A549 (cell line): ENCODE measurements around the gene CCDC27. TPM values are rescaled to one million over a fixed set of nuclear protein-coding genes. Genes with fewer than 3 reads are reported as not detected.

Source experiments
- ATAC-seq, 2 experiments: fragments of 200-7000 bp in 1 of 2; fragments of >200 bp in 1 of 2; cut with Nextera tagmentation in 1 of 2; cut with Tn5 transposase in 1 of 2; 3 replicates each; pipeline versions ENCODE4 v1.8.0 to v1.9.1; 2018 to 2020; ENCODE audit warnings: mild to moderate bottlenecking in 1 of 2, moderate library complexity in 1 of 2
- CTCF ChIA-PET: fragments of 300-600 bp; sonication (Branson Sonifier 250); formaldehyde crosslinking; extraction: SDS; loops from one replicate; lab custom pipeline; 2021; ENCODE audit warnings: antibody characterized with exemption, inconsistent platforms; lab: Yijun Ruan, JAX
- POLR2A ChIA-PET: fragments of 350-600 bp; formaldehyde crosslinking; extraction: SDS; loops from one replicate; lab custom pipeline; 2021; ENCODE audit warnings: antibody characterized with exemption, inconsistent platforms; lab: Yijun Ruan, JAX
- DNase-seq, 2 experiments: peaks; one replicate each; pipeline versions ENCODE4 v3.0.0 to v3.0.0-alpha.2; 2011 to 2016; ENCODE audit warnings: low read depth in 1 of 2, low spot score in 1 of 2
- FAIRE-seq: peaks from 2 replicates; lab custom pipeline; 2011; peaks lifted over from hg19 to GRCh38; lab: Jason Lieb, UNC
- H3K27ac ChIP-seq, 2 experiments: fragments of >200 bp; sonication (Bioruptor Twin); formaldehyde crosslinking; 3 replicates each; pipeline ENCODE4 v1.5.1; 2016 to 2017
- H3K4me1 ChIP-seq: fragments of >200 bp; sonication (Bioruptor Twin); formaldehyde crosslinking; 3 replicates; pipeline ENCODE4 v1.6.1; 2016
- H3K4me2 ChIP-seq: fragments of >200 bp; sonication (Bioruptor Twin); formaldehyde crosslinking; 3 replicates; pipeline ENCODE4 v1.6.1; 2016
- H3K4me3 ChIP-seq: fragments of >200 bp; sonication (Bioruptor Twin); formaldehyde crosslinking; 3 replicates; pipeline ENCODE4 v1.5.1; 2016
- H3K9me3 ChIP-seq: fragments of >200 bp; sonication (Bioruptor Twin); formaldehyde crosslinking; 3 replicates; pipeline ENCODE4 v1.6.1; 2016
- BHLHE40 ChIP-seq: IDR thresholded peaks from 2 replicates; pipeline ENCODE4 v1.6.1; 2012; ENCODE audit warnings: low read depth, low read length, inconsistent platforms
- CHD2 ChIP-seq: fragments of 150-350 bp; IDR thresholded peaks from 2 replicates; pipeline ENCODE4 v1.6.1; 2014; ENCODE audit warnings: low read length; ENCODE audit not compliant: partially characterized antibody
- EHF ChIP-seq: fragments of 250-450 bp; sonication (Bioruptor Pico); IDR thresholded peaks from 2 replicates; pipeline ENCODE4 v1.5.0; 2020; ENCODE audit warnings: mild to moderate bottlenecking
- EHMT2 ChIP-seq: fragments of 200-600 bp; sonication (generic); IDR thresholded peaks from 2 replicates; pipeline ENCODE4 v1.6.1; 2016; ENCODE audit warnings: antibody characterized with exemption, low read depth, mild to moderate bottlenecking, moderate library complexity
- ELK1 ChIP-seq: fragments of 150-350 bp; IDR thresholded peaks from 2 replicates; pipeline ENCODE4 v1.6.1; 2014; ENCODE audit warnings: low read depth, mild to moderate bottlenecking, low read length
- ESRRA ChIP-seq: fragments of 150-350 bp; IDR thresholded peaks from 2 replicates; pipeline ENCODE4 v1.6.1; 2014; ENCODE audit warnings: mild to moderate bottlenecking, low read length, borderline replicate concordance
- FOSL2 ChIP-seq, 2 experiments: fragments of 450-650 bp in 1 of 2; fragments of >200 bp in 1 of 2; sonication (Bioruptor Twin) in 1 of 2; formaldehyde crosslinking; IDR thresholded peaks; 2 replicates each; pipeline versions ENCODE4 v1.5.0 to v1.6.1; 2016 to 2020; ENCODE audit warnings: mild to moderate bottlenecking in 1 of 2, moderate library complexity in 1 of 2
- GATA3 ChIP-seq: IDR thresholded peaks from 2 replicates; pipeline ENCODE4 v1.6.1; 2012; ENCODE audit warnings: borderline replicate concordance
- HOXA7 ChIP-seq: fragments of 250-450 bp; sonication (Bioruptor Pico); IDR thresholded peaks from 2 replicates; pipeline ENCODE4 v1.5.0; 2020; ENCODE audit warnings: mild to moderate bottlenecking, moderate library complexity
- HOXB13 ChIP-seq: fragments of 250-450 bp; sonication (Bioruptor Pico); IDR thresholded peaks from 2 replicates; pipeline ENCODE4 v1.5.0; 2020; ENCODE audit warnings: low read depth, mild to moderate bottlenecking, moderate library complexity
- HOXB5 ChIP-seq: fragments of 250-450 bp; sonication (Bioruptor Pico); IDR thresholded peaks from 2 replicates; pipeline ENCODE4 v1.5.0; 2020; ENCODE audit warnings: mild to moderate bottlenecking, moderate library complexity
- JUN ChIP-seq, 2 experiments: fragments of >200 bp; sonication (Bioruptor Twin); formaldehyde crosslinking; IDR thresholded peaks; 2 replicates in 1 of 2; 3 replicates in 1 of 2; pipeline ENCODE4 v1.6.1; 2016 to 2017
- JUNB ChIP-seq: fragments of >200 bp; sonication (Bioruptor Twin); formaldehyde crosslinking; IDR thresholded peaks from 2 replicates; pipeline ENCODE4 v1.6.1; 2016
- MAZ ChIP-seq: fragments of 150-350 bp; IDR thresholded peaks from 2 replicates; pipeline ENCODE4 v1.6.1; 2014; ENCODE audit warnings: antibody characterized with exemption, low read depth, low read length, borderline replicate concordance
- NPAS2 ChIP-seq: fragments of 250-450 bp; sonication (Bioruptor Pico); IDR thresholded peaks from 2 replicates; pipeline ENCODE4 v1.8.0; 2022; ENCODE audit warnings: mild to moderate bottlenecking, moderate library complexity, borderline replicate concordance
- NR3C1 ChIP-seq: fragments of >200 bp; sonication (Bioruptor Twin); formaldehyde crosslinking; IDR thresholded peaks from 3 replicates; pipeline ENCODE4 v1.6.1; 2017
- PHF8 ChIP-seq: fragments of 200-600 bp; sonication (generic); IDR thresholded peaks from 2 replicates; pipeline ENCODE4 v1.6.1; 2016; ENCODE audit warnings: low read depth, mild to moderate bottlenecking, antibody characterized with exemption, moderate library complexity, borderline replicate concordance
- POLR2AphosphoS2 ChIP-seq: conservative IDR thresholded peaks from 2 replicates; pipeline ENCODE4 v1.6.1; 2012; ENCODE audit warnings: low read length, improper control_type of control experiment, inconsistent platforms
- RCOR1 ChIP-seq: fragments of 150-350 bp; IDR thresholded peaks from 2 replicates; pipeline ENCODE4 v1.6.1; 2014; ENCODE audit warnings: antibody characterized with exemption, low read length, low read depth
- RFX5 ChIP-seq: fragments of 450-650 bp; IDR thresholded peaks from 2 replicates; pipeline ENCODE4 v1.7.1; 2014; ENCODE audit warnings: antibody characterized with exemption, mild to moderate bottlenecking, moderate library complexity
- RNF2 ChIP-seq: fragments of 200-600 bp; sonication (generic); IDR thresholded peaks from 2 replicates; pipeline ENCODE4 v1.6.1; 2016; ENCODE audit warnings: low read depth, mild to moderate bottlenecking, antibody characterized with exemption, moderate library complexity, borderline replicate concordance
- SMC3 ChIP-seq: fragments of >200 bp; sonication (Bioruptor Twin); formaldehyde crosslinking; IDR thresholded peaks from 3 replicates; pipeline ENCODE4 v1.6.1; 2018; ENCODE audit warnings: inconsistent platforms
- ZFP36 ChIP-seq: fragments of 450-650 bp; IDR thresholded peaks from 2 replicates; pipeline ENCODE4 v1.6.1; 2014; ENCODE audit warnings: borderline replicate concordance; ENCODE audit not compliant: partially characterized antibody
- WGBS: methylation state at CpG from one replicate; pipeline ENCODE4 v1.1.6; 2017; ENCODE audit errors: missing lambda C conversion rate; 5-methylcytosine and 5-hydroxymethylcytosine counted together
- polyA plus RNA-seq, 4 experiments: library from polyadenylated mRNA; depleted of rRNA in 3 of 4; stranded (reverse); fragments of >200 nt; fragmentation: RNase III in 1 of 4; extraction: RNeasy Plus Mini Kit Qiagen cat#74134 plus additional on column Dnase treatment in 1 of 4; gene quantifications; 2 replicates in 3 of 4; 3 replicates in 1 of 4; pipeline ENCODE4 v1.2.3, GENCODE V29; 2011 to 2017
- TF ChIP-seq, protein P1 (sequence below): fragments of 450-650 bp; IDR thresholded peaks from 2 replicates; pipeline ENCODE4 v1.6.1; 2014; ENCODE audit warnings: antibody characterized with exemption

CCDC27 gene
- polyA plus RNA-seq, 2 of the 4 experiments (the other 2 are of a cell fraction), result not detected

DNA sequence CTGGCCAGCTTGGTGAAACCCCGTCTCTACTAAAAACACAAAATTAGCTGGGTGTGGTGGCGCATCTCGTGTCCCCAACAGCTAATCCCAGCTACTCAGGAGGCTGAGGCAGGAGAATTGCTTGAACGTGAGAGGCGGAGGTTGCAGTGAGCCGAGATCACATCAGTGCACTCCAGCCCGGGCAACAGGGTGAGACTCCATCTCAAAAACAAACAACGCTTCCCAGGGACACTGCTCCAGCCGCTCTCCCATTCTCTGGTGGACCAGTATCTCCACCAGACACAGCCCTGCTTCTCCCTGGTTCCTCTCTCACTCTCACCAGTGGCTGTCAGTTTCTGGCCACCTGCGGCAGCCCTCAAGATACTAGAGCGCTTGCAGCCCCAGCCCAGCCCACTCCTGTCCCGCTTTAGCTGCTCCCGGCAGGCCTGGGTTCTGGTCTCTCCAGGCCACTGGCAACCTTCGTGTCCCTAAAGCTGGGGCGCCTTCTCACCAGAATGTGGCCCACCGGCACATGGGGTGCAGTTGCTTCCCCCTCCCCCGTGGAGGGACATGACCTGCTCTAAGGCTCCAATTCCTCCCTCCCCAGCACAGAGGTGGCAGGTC is 65.0 kb downstream of the CCDC27 start:
- Histone ChIP-seq H3K4me1 (no peaks in the 10 kb centered on the region), H3K27ac (no peak overlapping the region), H3K9me3 (no peaks in the 10 kb centered on the region), H3K4me3 (no peak overlapping the region), H3K4me2 (no peak overlapping the region)
- ATAC-seq, result no peak
- POLR2A ChIA-PET, result no interaction called here
- CTCF ChIA-PET, result no interaction called here
- FAIRE-seq, result no peak
- no peak for DNase-seq
- no peak for TF ChIP-seq RFX5
- TF ChIP-seq NPAS2 (CRISPR knock-in tag), result no peak
- TF ChIP-seq CHD2, result no peak
- no peak for TF ChIP-seq SMC3
- no peak for TF ChIP-seq MAZ
- TF ChIP-seq, protein P1, sequence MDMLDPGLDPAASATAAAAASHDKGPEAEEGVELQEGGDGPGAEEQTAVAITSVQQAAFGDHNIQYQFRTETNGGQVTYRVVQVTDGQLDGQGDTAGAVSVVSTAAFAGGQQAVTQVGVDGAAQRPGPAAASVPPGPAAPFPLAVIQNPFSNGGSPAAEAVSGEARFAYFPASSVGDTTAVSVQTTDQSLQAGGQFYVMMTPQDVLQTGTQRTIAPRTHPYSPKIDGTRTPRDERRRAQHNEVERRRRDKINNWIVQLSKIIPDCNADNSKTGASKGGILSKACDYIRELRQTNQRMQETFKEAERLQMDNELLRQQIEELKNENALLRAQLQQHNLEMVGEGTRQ, result no peak
- no peak for TF ChIP-seq ESRRA
- no peak for TF ChIP-seq JUNB
- TF ChIP-seq RCOR1, result no peak
- no peak for TF ChIP-seq ELK1
- TF ChIP-seq HOXB5 (CRISPR knock-in tag), result no peak
- no peak for TF ChIP-seq ZFP36
- no peak for TF ChIP-seq HOXB13 (CRISPR knock-in tag)
- TF ChIP-seq EHMT2, result no peak
- 95% methylated on average over 11 of the region's 17 CpGs for WGBS

DNA sequence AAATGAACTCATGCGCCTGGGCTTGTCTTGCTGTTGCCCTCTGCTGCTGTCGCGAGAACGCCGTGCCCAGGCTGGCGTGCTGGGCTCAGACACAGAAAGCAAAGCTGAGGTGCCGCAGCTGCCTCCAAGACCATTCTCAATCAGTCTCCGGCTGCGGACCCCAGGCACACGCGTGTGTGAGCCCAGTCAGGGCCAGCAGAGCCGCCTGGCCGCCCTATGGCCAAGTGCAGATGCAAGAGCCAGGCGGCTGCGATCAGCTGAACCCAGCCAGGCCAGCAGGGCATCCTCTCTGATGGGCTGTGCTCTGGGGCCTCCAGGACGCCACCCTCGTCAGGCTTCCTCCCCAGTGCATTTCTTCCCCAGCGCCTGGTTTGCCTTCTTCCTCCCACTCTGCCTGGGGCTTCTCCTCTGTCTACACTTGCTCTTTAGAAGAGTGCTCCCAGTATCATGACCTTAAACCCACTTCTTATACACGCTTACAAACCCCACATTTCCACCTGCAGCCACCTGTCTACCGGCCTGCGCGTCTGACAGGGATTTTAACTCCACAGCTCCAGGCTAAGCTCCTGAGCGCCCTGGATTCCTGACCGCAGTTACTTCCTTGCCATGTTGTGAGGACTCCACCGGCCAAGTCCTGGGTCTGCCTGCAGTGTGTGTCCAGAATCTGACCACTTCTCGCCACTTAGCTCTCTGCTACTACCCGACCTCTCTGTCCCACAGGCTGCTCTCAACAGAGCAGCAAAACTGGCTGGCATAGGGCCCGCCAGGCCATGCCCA is 65.8 kb downstream of the CCDC27 start:
- WGBS, result 92% methylated on average over 28 of the region's 28 CpGs
- H3K4me3 ChIP-seq, result no peak overlapping the region
- ATAC-seq (no peak), DNase-seq (no peak), FAIRE-seq (no peak)
- H3K4me1 ChIP-seq, result no peaks in the 10 kb centered on the region
- ChIA-PET CTCF (no interaction called here), POLR2A (no interaction called here)
- H3K27ac ChIP-seq, result no peak overlapping the region
- no peak overlapping the region for H3K4me2 ChIP-seq
- H3K9me3 ChIP-seq, result no peaks in the 10 kb centered on the region
- no peak for TF ChIP-seq GATA3
- TF ChIP-seq POLR2AphosphoS2, result no peak
- no peak for TF ChIP-seq PHF8
- TF ChIP-seq BHLHE40, result no peak
- TF ChIP-seq NR3C1, result no peak
- TF ChIP-seq EHF (CRISPR knock-in tag), result no peak

GRCh38 chr1:3819771-3820200 is 67.5 kb downstream of the CCDC27 start:
- ChIA-PET POLR2A (no interaction called here), CTCF (no interaction called here)
- Histone ChIP-seq H3K4me2 (no peak overlapping the region), H3K27ac (no peak overlapping the region), H3K9me3 (no peaks in the 10 kb centered on the region)
- TF ChIP-seq ELK1, result no peak
- TF ChIP-seq MAZ, result no peak
- TF ChIP-seq HOXA7 (CRISPR knock-in tag), result no peak
- TF ChIP-seq HOXB5 (CRISPR knock-in tag), result no peak
- no peak for TF ChIP-seq JUN (IDR thresholded peaks at IDR 0.05)
- no peak for TF ChIP-seq RNF2
- no peak for TF ChIP-seq FOSL2 (IDR thresholded peaks at IDR 0.05)
- TF ChIP-seq FOSL2 (CRISPR knock-in tag; IDR thresholded peaks at IDR 0.05), result no peak
- TF ChIP-seq, all 56 proteins: peak for 0
- ATAC-seq, result no peak
- Histone ChIP-seq H3K4me3 (no peak overlapping the region), H3K4me1 (no peaks in the 10 kb centered on the region)
- DNase-seq, result no peak
- 77% methylated on average over 10 of the region's 10 CpGs for WGBS
- no peak for FAIRE-seq
